Tibial nerve (tissue), 4 donors: ENCODE measurements around the gene RAB4A. TPM values are rescaled to one million over a fixed set of nuclear protein-coding genes. Genes with fewer than 3 reads are reported as not detected.
"Not testable (repeated sequence)": the region's sequence is repeated elsewhere in the genome, so short reads cannot be mapped to it uniquely, and the experiment has no call there.

Experiments used
- DNase-seq, 2 donors: peaks; one replicate each; pipeline ENCODE4 v3.0.0-alpha.2; 2019; ENCODE audit warnings: low spot score in 2 of 2
- H3K27ac ChIP-seq, 4 donors: fragments of 200-600 bp; sonication (generic) in 3 of 4; one replicate each; pipeline ENCODE4 v1.5.1; 2017 to 2019; ENCODE audit warnings: mild to moderate bottlenecking in 1 of 4
- H3K27me3 ChIP-seq, 2 donors: fragments of 200-600 bp; sonication (generic) in 1 of 2; one replicate each; pipeline versions ENCODE4 v1.5.1 to v1.6.0; 2017 to 2019
- H3K36me3 ChIP-seq, 3 donors: fragments of 200-600 bp; sonication (generic); one replicate each; pipeline ENCODE4 v1.5.1; 2018 to 2019
- H3K4me1 ChIP-seq, 4 donors: fragments of 200-600 bp; sonication (generic) in 3 of 4; one replicate each; pipeline ENCODE4 v1.5.1; 2017 to 2019
- H3K4me3 ChIP-seq, 4 donors: fragments of 200-600 bp; sonication (generic) in 3 of 4; one replicate each; pipeline ENCODE4 v1.5.1; 2017 to 2019; ENCODE audit warnings: mild to moderate bottlenecking in 1 of 4, moderate library complexity in 1 of 4
- H3K9me3 ChIP-seq, 4 donors: fragments of 200-600 bp; sonication (generic) in 3 of 4; one replicate each; pipeline ENCODE4 v1.5.1; 2017 to 2019
- EP300 ChIP-seq, 2 donors: sonication (generic); formaldehyde crosslinking; IDR thresholded peaks; one replicate each; pipeline ENCODE4 v1.6.1; 2017; ENCODE audit warnings: antibody characterized with exemption in 2 of 2, mild to moderate bottlenecking in 1 of 2
- POLR2A ChIP-seq, 2 donors: fragments of 450-650 bp; IDR thresholded peaks; one replicate each; pipeline ENCODE4 v1.6.1; 2017; ENCODE audit warnings: antibody characterized with exemption in 2 of 2, mild to moderate bottlenecking in 2 of 2, moderate library complexity in 2 of 2
- WGBS, 2 donors: methylation state at CpG; one replicate each; pipeline ENCODE4 v1.1.5; 2018; 5-methylcytosine and 5-hydroxymethylcytosine counted together
- total RNA-seq, 4 donors: library from RNA; depleted of rRNA; stranded (reverse); fragments of >200 nt; gene quantifications; one replicate each; pipeline ENCODE4 v1.1.0, GENCODE V29; 2016
- TF ChIP-seq, protein P1 (sequence below), 5 experiments: fragments of 200-600 bp in 3 of 5; fragments of 450-650 bp in 2 of 5; sonication (generic) in 3 of 5; IDR thresholded peaks; one replicate each; pipeline ENCODE4 v1.5.1; 2016 to 2019; ENCODE audit warnings: antibody characterized with exemption in 5 of 5, mild to moderate bottlenecking in 3 of 5, moderate library complexity in 2 of 5

Gene RAB4A
- total RNA-seq, 4 donors from 2014 or later, result 16.2 to 41.3 (median 31.2) TPM

GRCh38 chr1:229323201-229323600 lies 52.3 kb downstream of the RAB4A start:
- Histone ChIP-seq H3K36me3 (peaks cover 0 to 76% (median 12%) of the 10 kb centered on the region in 3 donors), H3K9me3 (no peaks in the 10 kb centered on the region), H3K27me3 (no peaks in the 10 kb centered on the region), H3K27ac (no peak overlapping the region), H3K4me1 (peaks cover 0 to 10% (median 0%) of the 10 kb centered on the region in 4 donors), H3K4me3 (no peak overlapping the region)
- TF ChIP-seq EP300 (IDR thresholded peaks at IDR 0.05) (no peak), POLR2A (IDR thresholded peaks at IDR 0.05) (no peak)
- TF ChIP-seq, protein P1, sequence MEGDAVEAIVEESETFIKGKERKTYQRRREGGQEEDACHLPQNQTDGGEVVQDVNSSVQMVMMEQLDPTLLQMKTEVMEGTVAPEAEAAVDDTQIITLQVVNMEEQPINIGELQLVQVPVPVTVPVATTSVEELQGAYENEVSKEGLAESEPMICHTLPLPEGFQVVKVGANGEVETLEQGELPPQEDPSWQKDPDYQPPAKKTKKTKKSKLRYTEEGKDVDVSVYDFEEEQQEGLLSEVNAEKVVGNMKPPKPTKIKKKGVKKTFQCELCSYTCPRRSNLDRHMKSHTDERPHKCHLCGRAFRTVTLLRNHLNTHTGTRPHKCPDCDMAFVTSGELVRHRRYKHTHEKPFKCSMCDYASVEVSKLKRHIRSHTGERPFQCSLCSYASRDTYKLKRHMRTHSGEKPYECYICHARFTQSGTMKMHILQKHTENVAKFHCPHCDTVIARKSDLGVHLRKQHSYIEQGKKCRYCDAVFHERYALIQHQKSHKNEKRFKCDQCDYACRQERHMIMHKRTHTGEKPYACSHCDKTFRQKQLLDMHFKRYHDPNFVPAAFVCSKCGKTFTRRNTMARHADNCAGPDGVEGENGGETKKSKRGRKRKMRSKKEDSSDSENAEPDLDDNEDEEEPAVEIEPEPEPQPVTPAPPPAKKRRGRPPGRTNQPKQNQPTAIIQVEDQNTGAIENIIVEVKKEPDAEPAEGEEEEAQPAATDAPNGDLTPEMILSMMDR (IDR thresholded peaks at IDR 0.05), result no peak
- DNase-seq, result no peak
- WGBS, 2 donors, result 89 to 90% methylated on average over 7 of the region's 7 CpGs

DNA sequence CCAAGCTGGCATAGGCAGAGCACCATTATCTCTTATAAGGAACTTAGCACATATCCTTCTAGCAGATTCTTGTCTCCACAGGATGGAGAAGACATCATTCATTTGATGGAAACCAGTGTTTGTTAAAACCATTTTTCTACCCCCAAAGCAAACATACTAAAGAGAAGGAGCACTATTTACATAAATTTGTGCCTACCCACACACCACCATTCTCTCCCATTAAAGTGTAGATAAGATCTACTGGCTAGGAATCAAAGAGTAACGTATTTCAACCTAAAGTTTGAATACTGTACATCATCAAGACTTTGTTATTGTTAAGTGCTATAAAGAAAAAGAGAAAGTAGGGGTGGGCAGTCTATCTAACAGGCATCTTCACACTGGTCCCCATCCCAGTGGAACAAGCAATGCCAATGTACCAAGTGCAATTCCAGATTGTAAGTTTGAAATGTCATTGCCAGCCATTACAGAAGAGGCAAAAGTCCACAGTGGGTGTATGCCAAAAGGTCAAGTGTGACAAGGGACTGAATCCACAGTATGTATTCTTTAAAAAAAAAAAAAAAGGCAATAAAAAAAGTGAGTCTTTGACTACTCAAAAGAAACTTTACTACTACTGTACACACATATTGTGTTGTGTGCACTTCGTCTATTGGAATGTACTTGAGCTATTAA lies 53.1 kb downstream of the RAB4A start:
- 74 to 86% methylated on average over 2 of the region's 2 CpGs for WGBS, 2 donors
- no peaks in the 10 kb centered on the region for H3K27me3 ChIP-seq
- no peak for DNase-seq
- H3K9me3 ChIP-seq, result no peaks in the 10 kb centered on the region
- no peak overlapping the region for H3K27ac ChIP-seq
- no peak overlapping the region for H3K4me3 ChIP-seq
- peaks cover 0 to 84% (median 11%) of the 10 kb centered on the region in 3 donors for H3K36me3 ChIP-seq
- H3K4me1 ChIP-seq, result peaks cover 0 to 10% (median 0%) of the 10 kb centered on the region in 4 donors
- TF ChIP-seq, protein P1 (IDR thresholded peaks at IDR 0.05), result no peak
- TF ChIP-seq POLR2A (IDR thresholded peaks at IDR 0.05) (no peak), EP300 (IDR thresholded peaks at IDR 0.05) (no peak)

- TF ChIP-seq POLR2A (IDR thresholded peaks at IDR 0.05) (no peak), EP300 (IDR thresholded peaks at IDR 0.05) (no peak)
- TF ChIP-seq, protein P1 (IDR thresholded peaks at IDR 0.05), result no peak
- Histone ChIP-seq H3K4me3 (no peak overlapping the region), H3K9me3 (no peaks in the 10 kb centered on the region), H3K27ac (no peak overlapping the region), H3K4me1 (peaks cover 0 to 10% (median 0%) of the 10 kb centered on the region in 4 donors), H3K36me3 (peaks cover 0 to 83% (median 0%) of the 10 kb centered on the region in 3 donors), H3K27me3 (no peaks in the 10 kb centered on the region)
- 83 to 85% methylated on average over 2 of the region's 2 CpGs for WGBS, 2 donors
- DNase-seq, result no peak
Observed at GRCh38 chr1:229325401-229325800, 54.5 kb downstream of the RAB4A start.

DNA sequence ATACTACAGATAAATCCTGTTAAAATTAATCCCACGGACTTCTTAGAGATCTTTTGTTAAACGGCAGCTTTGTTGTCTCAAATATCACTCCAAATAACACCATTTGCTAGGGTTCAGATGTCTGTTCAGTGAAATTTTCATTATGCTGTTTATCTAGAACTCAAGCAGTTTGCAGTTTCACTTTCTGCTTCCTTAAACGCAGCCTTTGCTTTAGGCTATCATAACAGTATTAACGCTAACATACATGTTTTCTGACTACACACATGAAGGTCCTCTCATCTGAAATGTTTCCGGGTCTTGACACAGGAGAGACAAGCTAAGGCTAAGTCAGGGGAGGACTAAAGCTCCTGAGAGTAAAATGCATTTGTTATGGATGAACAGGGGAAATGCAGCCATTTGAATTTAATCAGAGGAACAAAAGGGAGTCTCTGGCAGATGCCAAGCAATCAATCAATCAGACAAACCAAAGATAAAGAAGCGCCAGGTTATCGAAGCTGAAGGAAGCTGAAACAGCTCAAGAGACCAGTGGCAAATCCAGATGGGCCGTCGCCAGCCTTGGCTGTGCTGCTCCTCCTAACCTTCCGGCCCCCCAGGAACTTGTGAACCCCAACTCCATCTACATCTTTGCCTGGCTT lies 55.1 kb downstream of the RAB4A start:
- peak overlapping the region in 1 of 4 donors; percentile 2 for H3K27ac ChIP-seq
- H3K9me3 ChIP-seq, result no peaks in the 10 kb centered on the region
- H3K36me3 ChIP-seq, result peaks cover 0 to 78% (median 0%) of the 10 kb centered on the region in 3 donors
- DNase-seq, result no peak
- H3K4me3 ChIP-seq, result no peak overlapping the region
- H3K27me3 ChIP-seq, result no peaks in the 10 kb centered on the region
- WGBS, 2 donors, result 75 to 85% methylated on average over 10 of the region's 10 CpGs
- TF ChIP-seq, protein P1 (IDR thresholded peaks at IDR 0.05), result no peak
- TF ChIP-seq EP300 (IDR thresholded peaks at IDR 0.05), result no peak
- no peak for TF ChIP-seq POLR2A (IDR thresholded peaks at IDR 0.05)
- peaks cover 0 to 10% (median 0%) of the 10 kb centered on the region in 4 donors for H3K4me1 ChIP-seq

- Histone ChIP-seq H3K4me1 (peaks cover 0 to 10% (median 0%) of the 10 kb centered on the region in 4 donors), H3K36me3 (peaks cover 0 to 74% (median 0%) of the 10 kb centered on the region in 3 donors), H3K9me3 (no peaks in the 10 kb centered on the region), H3K27ac (no peak overlapping the region), H3K4me3 (no peak overlapping the region), H3K27me3 (no peaks in the 10 kb centered on the region)
- 92 to 96% methylated on average over 12 of the region's 12 CpGs for WGBS, 2 donors
- TF ChIP-seq, protein P1 (IDR thresholded peaks at IDR 0.05), result no peak
- TF ChIP-seq POLR2A (IDR thresholded peaks at IDR 0.05), result no peak
- no peak for TF ChIP-seq EP300 (IDR thresholded peaks at IDR 0.05)
- no peak for DNase-seq
Observed at GRCh38 chr1:229326601-229327000, 55.7 kb downstream of the RAB4A start.

GRCh38 chr1:229327765-229328164 lies 56.9 kb downstream of the RAB4A start:
- not testable (repeated sequence) for H3K4me1 ChIP-seq, DNase-seq, H3K4me3 ChIP-seq, H3K27me3 ChIP-seq, H3K9me3 ChIP-seq, H3K27ac ChIP-seq
- 93 to 96% methylated on average over 6 of the region's 6 CpGs for WGBS, 2 donors
- H3K36me3 ChIP-seq, result peaks cover 0 to 65% (median 0%) of the 10 kb centered on the region in 3 donors
